DND-41 (cell line): ENCODE measurements around the gene TMEM14B.

Source experiments
- ATAC-seq: fragments of 200-7000 bp; cut with Tn5 transposase; 3 replicates; pipeline ENCODE4 v1.9.1; 2021; ENCODE audit warnings: low read depth; ENCODE audit not compliant: insufficient read depth
- DNase-seq: peaks from one replicate; pipeline ENCODE4 v3.0.0-alpha.2; 2020
- H2AFZ ChIP-seq: 2 replicates; pipeline ENCODE4 v1.6.0; 2012; ENCODE audit warnings: low read depth, low read length
- H3K27ac ChIP-seq: 2 replicates; pipeline ENCODE4 v1.5.1; 2012; ENCODE audit warnings: low read length, inconsistent platforms
- H3K27me3 ChIP-seq: fragments of 200-600 bp; sonication (generic); 2 replicates; pipeline ENCODE4 v1.6.0; 2012; ENCODE audit warnings: low read length, mild to moderate bottlenecking, inconsistent platforms; ENCODE audit not compliant: insufficient read depth, poor library complexity
- H3K36me3 ChIP-seq: 2 replicates; pipeline ENCODE4 v1.5.1; 2012; ENCODE audit warnings: low read length, inconsistent platforms; ENCODE audit not compliant: insufficient read depth
- H3K4me1 ChIP-seq: 2 replicates; pipeline ENCODE4 v1.5.1; 2012; ENCODE audit warnings: mild to moderate bottlenecking, low read length; ENCODE audit not compliant: insufficient read depth
- H3K4me2 ChIP-seq: 2 replicates; pipeline ENCODE4 v1.6.0; 2012; ENCODE audit warnings: mild to moderate bottlenecking, moderate library complexity, low read length, inconsistent platforms; ENCODE audit not compliant: insufficient read depth
- H3K4me3 ChIP-seq, 2 experiments: fragments of 200-600 bp in 1 of 2; shearing (Covaris generic) in 1 of 2; 2 replicates each; pipeline ENCODE4 v1.5.1; 2012 to 2016; ENCODE audit warnings: inconsistent platforms in 2 of 2, low read length in 2 of 2, mild to moderate bottlenecking in 2 of 2, low read depth in 1 of 2, moderate library complexity in 1 of 2
- H3K79me2 ChIP-seq: 2 replicates; pipeline ENCODE4 v1.6.0; 2012; ENCODE audit warnings: low read length, inconsistent platforms; ENCODE audit not compliant: insufficient read depth
- H3K9ac ChIP-seq: 2 replicates; pipeline ENCODE4 v1.6.0; 2012; ENCODE audit warnings: low read depth, mild to moderate bottlenecking, inconsistent platforms, low read length, moderate library complexity
- H3K9me3 ChIP-seq: 2 replicates; pipeline ENCODE4 v1.5.1; 2012; ENCODE audit warnings: low read length, moderate library complexity, mild to moderate bottlenecking, inconsistent platforms; ENCODE audit not compliant: insufficient read depth, severe bottlenecking
- H4K20me1 ChIP-seq: 2 replicates; pipeline ENCODE4 v1.6.0; 2012; ENCODE audit warnings: low read length; ENCODE audit not compliant: insufficient read depth
- EZH2 ChIP-seq: IDR thresholded peaks from 3 replicates; pipeline ENCODE4 v1.6.1; 2012; ENCODE audit warnings: borderline replicate concordance, low read depth, mild to moderate bottlenecking, moderate library complexity, low read length, inconsistent platforms; ENCODE audit not compliant: severe bottlenecking
- TF ChIP-seq, protein P1 (sequence below): IDR thresholded peaks from 2 replicates; pipeline ENCODE4 v1.5.1; 2012; ENCODE audit warnings: borderline replicate concordance, low read length, moderate library complexity, mild to moderate bottlenecking; ENCODE audit not compliant: poor library complexity, severe bottlenecking; ENCODE audit errors: extremely low read depth

TMEM14B gene

GRCh38 chr6:10794239-10794638 is 46.6 kb downstream of the TMEM14B start:
- Histone ChIP-seq H2AFZ (no peak overlapping the region), H4K20me1 (no peaks in the 10 kb centered on the region), H3K27ac (no peak overlapping the region), H3K27me3 (no peaks in the 10 kb centered on the region), H3K9me3 (no peaks in the 10 kb centered on the region), H3K79me2 (no peaks in the 10 kb centered on the region), H3K9ac (no peak overlapping the region), H3K4me3 (no peak overlapping the region), H3K36me3 (no peaks in the 10 kb centered on the region; the same call in 1 of the 2 replicates), H3K4me2 (no peak overlapping the region), H3K4me1 (no peaks in the 10 kb centered on the region)
- no peak for ATAC-seq
- DNase-seq, result no peak
- TF ChIP-seq, protein P1, sequence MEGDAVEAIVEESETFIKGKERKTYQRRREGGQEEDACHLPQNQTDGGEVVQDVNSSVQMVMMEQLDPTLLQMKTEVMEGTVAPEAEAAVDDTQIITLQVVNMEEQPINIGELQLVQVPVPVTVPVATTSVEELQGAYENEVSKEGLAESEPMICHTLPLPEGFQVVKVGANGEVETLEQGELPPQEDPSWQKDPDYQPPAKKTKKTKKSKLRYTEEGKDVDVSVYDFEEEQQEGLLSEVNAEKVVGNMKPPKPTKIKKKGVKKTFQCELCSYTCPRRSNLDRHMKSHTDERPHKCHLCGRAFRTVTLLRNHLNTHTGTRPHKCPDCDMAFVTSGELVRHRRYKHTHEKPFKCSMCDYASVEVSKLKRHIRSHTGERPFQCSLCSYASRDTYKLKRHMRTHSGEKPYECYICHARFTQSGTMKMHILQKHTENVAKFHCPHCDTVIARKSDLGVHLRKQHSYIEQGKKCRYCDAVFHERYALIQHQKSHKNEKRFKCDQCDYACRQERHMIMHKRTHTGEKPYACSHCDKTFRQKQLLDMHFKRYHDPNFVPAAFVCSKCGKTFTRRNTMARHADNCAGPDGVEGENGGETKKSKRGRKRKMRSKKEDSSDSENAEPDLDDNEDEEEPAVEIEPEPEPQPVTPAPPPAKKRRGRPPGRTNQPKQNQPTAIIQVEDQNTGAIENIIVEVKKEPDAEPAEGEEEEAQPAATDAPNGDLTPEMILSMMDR, result no peak
- no peak for TF ChIP-seq EZH2

GRCh38 chr6:10800810-10801209 is 53.2 kb downstream of the TMEM14B start:
- Histone ChIP-seq H3K9ac (no peak overlapping the region), H3K36me3 (no peaks in the 10 kb centered on the region), H3K27me3 (no peaks in the 10 kb centered on the region), H3K27ac (no peak overlapping the region), H3K79me2 (no peaks in the 10 kb centered on the region), H2AFZ (no peak overlapping the region), H4K20me1 (no peaks in the 10 kb centered on the region), H3K4me1 (no peaks in the 10 kb centered on the region), H3K4me3 (no peak overlapping the region), H3K4me2 (no peak overlapping the region), H3K9me3 (no peaks in the 10 kb centered on the region)
- TF ChIP-seq, protein P1, result no peak
- TF ChIP-seq EZH2, result no peak
- ATAC-seq (no peak), DNase-seq (no peak)

- Histone ChIP-seq H3K79me2 (no peaks in the 10 kb centered on the region), H3K27ac (no peak overlapping the region), H2AFZ (no peak overlapping the region), H3K4me1 (no peaks in the 10 kb centered on the region), H3K4me2 (no peak overlapping the region), H4K20me1 (no peaks in the 10 kb centered on the region), H3K4me3 (no peak overlapping the region), H3K27me3 (no peaks in the 10 kb centered on the region), H3K36me3 (no peaks in the 10 kb centered on the region), H3K9ac (no peak overlapping the region), H3K9me3 (no peaks in the 10 kb centered on the region)
- ATAC-seq (peak; percentile 100), DNase-seq (peak; percentile 74)
- TF ChIP-seq EZH2, result no peak
- TF ChIP-seq, protein P1, result peak; percentile 99
Measured at GRCh38 chr6:10801224-10801848, 53.7 kb downstream of the TMEM14B start.
